SK-N-SH treated with all-trans-retinoic acid at 6 μM for 48 hours (cell line): ENCODE measurements around the gene BHMT2.

Source experiments
- ARNTL ChIP-seq: fragments of 450-650 bp; formaldehyde crosslinking; IDR thresholded peaks from 2 replicates; pipeline ENCODE4 v1.5.0; 2020; ENCODE audit warnings: low read depth, mild to moderate bottlenecking, moderate library complexity, borderline replicate concordance
- CREB5 ChIP-seq: fragments of 250-450 bp; sonication (Bioruptor Pico); IDR thresholded peaks from 2 replicates; pipeline ENCODE4 v1.5.1; 2020; ENCODE audit warnings: low read depth, mild to moderate bottlenecking, moderate library complexity
- ISL1 ChIP-seq: fragments of 250-450 bp; sonication (Bioruptor Pico); IDR thresholded peaks from 2 replicates; pipeline ENCODE4 v2.1.2; 2022; ENCODE audit warnings: mild to moderate bottlenecking, moderate library complexity
- OSR1 ChIP-seq: fragments of 250-450 bp; sonication (Bioruptor Pico); IDR thresholded peaks from 2 replicates; pipeline ENCODE4 v1.8.0; 2022; ENCODE audit warnings: moderate library complexity, mild to moderate bottlenecking, inconsistent platforms
- PATZ1 ChIP-seq: fragments of 250-450 bp; sonication (Bioruptor Pico); IDR thresholded peaks from 2 replicates; pipeline ENCODE4 v1.8.0; 2020; ENCODE audit warnings: mild to moderate bottlenecking, moderate library complexity, borderline replicate concordance
- RARB ChIP-seq: fragments of 250-450 bp; sonication (Bioruptor Pico); IDR thresholded peaks from 2 replicates; pipeline ENCODE4 v1.8.0; 2021; ENCODE audit warnings: mild to moderate bottlenecking, moderate library complexity
- TSHZ2 ChIP-seq: fragments of 250-450 bp; sonication (Bioruptor Pico); IDR thresholded peaks from 2 replicates; pipeline ENCODE4 v1.5.0; 2020; ENCODE audit warnings: mild to moderate bottlenecking, moderate library complexity
- ZC3H10 ChIP-seq: fragments of 250-450 bp; sonication (Bioruptor Pico); IDR thresholded peaks from 2 replicates; pipeline ENCODE4 v1.5.1; 2021; ENCODE audit warnings: mild to moderate bottlenecking, moderate library complexity
- ZFP3 ChIP-seq: fragments of 250-450 bp; sonication (Bioruptor Pico); IDR thresholded peaks from 2 replicates; pipeline ENCODE4 v1.5.0; 2020; ENCODE audit warnings: mild to moderate bottlenecking, moderate library complexity
- ZNF565 ChIP-seq: fragments of 450-650 bp; formaldehyde crosslinking; conservative IDR thresholded peaks from 2 replicates; pipeline ENCODE4 v1.5.0; 2020; ENCODE audit warnings: low read depth, mild to moderate bottlenecking, moderate library complexity
- ZNF8 ChIP-seq: fragments of 450-650 bp; formaldehyde crosslinking; IDR thresholded peaks from 2 replicates; pipeline ENCODE4 v1.5.0; 2020; ENCODE audit warnings: mild to moderate bottlenecking, moderate library complexity

- no peak for TF ChIP-seq ZNF8 (CRISPR knock-in tag)
- TF ChIP-seq ZFP3 (CRISPR knock-in tag): no peak
- no peak for TF ChIP-seq RARB
- no peak for TF ChIP-seq PATZ1 (CRISPR knock-in tag)
- TF ChIP-seq ZC3H10 (CRISPR knock-in tag): no peak
- TF ChIP-seq CREB5 (CRISPR knock-in tag): no peak
- TF ChIP-seq ZNF565 (CRISPR knock-in tag): no peak
- no peak for TF ChIP-seq ISL1 (CRISPR knock-in tag)
- TF ChIP-seq ARNTL (CRISPR knock-in tag): no peak
- no peak; the same call in 1 of the 2 replicates for TF ChIP-seq TSHZ2 (CRISPR knock-in tag)
- TF ChIP-seq OSR1: no peak
Observed at GRCh38 chr5:79093762-79094161, 24.2 kb downstream of the BHMT2 start.
